HG03354 (cell line): ENCODE measurements around the gene SLC2A1.

Source experiments
- ATAC-seq: cut with Tn5 transposase; IDR thresholded peaks from one replicate; pipeline ENCODE4 v1.9.1; 2021; ENCODE audit warnings: mild to moderate bottlenecking; ENCODE audit not compliant: unreplicated experiment, poor library complexity, severe bottlenecking

Gene SLC2A1

GRCh38 chr1:42961312-42962091 is 2.8 kb upstream of the SLC2A1 start:
- no peak for ATAC-seq

- ATAC-seq: no peak
Observed at GRCh38 chr1:42960566-42961311, 2.1 kb upstream of the SLC2A1 start.

GRCh38 chr1:42960122-42960390 is 1.4 kb upstream of the SLC2A1 start:
- no peak for ATAC-seq

GRCh38 chr1:42957880-42958487 is 684 bp downstream of the SLC2A1 start:
- peak; percentile 60 for ATAC-seq

- no peak for ATAC-seq
Observed at GRCh38 chr1:42957229-42957879, 1.3 kb downstream of the SLC2A1 start.

- no peak for ATAC-seq
Observed at GRCh38 chr1:42956739-42957138, 1.9 kb downstream of the SLC2A1 start.

- no peak for ATAC-seq
Observed at GRCh38 chr1:42955311-42956063, 3.2 kb downstream of the SLC2A1 start.

GRCh38 chr1:42953182-42954180 is 5.2 kb downstream of the SLC2A1 start:
- ATAC-seq: no peak

- peak; percentile 56 for ATAC-seq
Observed at GRCh38 chr1:42952303-42953001, 6.2 kb downstream of the SLC2A1 start.

GRCh38 chr1:42951588-42951987 is 7.1 kb downstream of the SLC2A1 start:
- no peak for ATAC-seq

GRCh38 chr1:42950116-42950481 is 8.6 kb downstream of the SLC2A1 start:
- ATAC-seq: no peak

GRCh38 chr1:42949312-42950115 is 9.2 kb downstream of the SLC2A1 start:
- ATAC-seq: no peak

- ATAC-seq: no peak
Observed at GRCh38 chr1:42947965-42948732, 10.5 kb downstream of the SLC2A1 start.

- ATAC-seq: no peak
Observed at GRCh38 chr1:42947117-42947516, 11.6 kb downstream of the SLC2A1 start.

- ATAC-seq: no peak
Observed at GRCh38 chr1:42946120-42946898, 12.4 kb downstream of the SLC2A1 start.

- ATAC-seq: no peak
Observed at GRCh38 chr1:42945164-42945563, 13.5 kb downstream of the SLC2A1 start.
